A549 (cell line): Measurements from ENCODE around the gene NPPA. TPM values are rescaled to one million over a fixed set of nuclear protein-coding genes. Genes with fewer than 3 reads are reported as not detected.

Source experiments
- ATAC-seq, 2 experiments: fragments of 200-7000 bp in 1 of 2; fragments of >200 bp in 1 of 2; cut with Nextera tagmentation in 1 of 2; cut with Tn5 transposase in 1 of 2; 3 replicates each; pipeline versions ENCODE4 v1.8.0 to v1.9.1; 2018 to 2020; ENCODE audit warnings: mild to moderate bottlenecking in 1 of 2, moderate library complexity in 1 of 2
- CTCF ChIA-PET: fragments of 300-600 bp; sonication (Branson Sonifier 250); formaldehyde crosslinking; extraction: SDS; loops from one replicate; lab custom pipeline; 2021; ENCODE audit warnings: antibody characterized with exemption, inconsistent platforms; lab: Yijun Ruan, JAX
- POLR2A ChIA-PET: fragments of 350-600 bp; formaldehyde crosslinking; extraction: SDS; loops from one replicate; lab custom pipeline; 2021; ENCODE audit warnings: antibody characterized with exemption, inconsistent platforms; lab: Yijun Ruan, JAX
- DNase-seq, 2 experiments: peaks; one replicate each; pipeline versions ENCODE4 v3.0.0 to v3.0.0-alpha.2; 2011 to 2016; ENCODE audit warnings: low read depth in 1 of 2, low spot score in 1 of 2
- FAIRE-seq: peaks from 2 replicates; lab custom pipeline; 2011; peaks lifted over from hg19 to GRCh38; lab: Jason Lieb, UNC
- H3K27ac ChIP-seq, 2 experiments: fragments of >200 bp; sonication (Bioruptor Twin); formaldehyde crosslinking; 3 replicates each; pipeline ENCODE4 v1.5.1; 2016 to 2017
- H3K4me1 ChIP-seq: fragments of >200 bp; sonication (Bioruptor Twin); formaldehyde crosslinking; 3 replicates; pipeline ENCODE4 v1.6.1; 2016
- H3K4me2 ChIP-seq: fragments of >200 bp; sonication (Bioruptor Twin); formaldehyde crosslinking; 3 replicates; pipeline ENCODE4 v1.6.1; 2016
- H3K4me3 ChIP-seq: fragments of >200 bp; sonication (Bioruptor Twin); formaldehyde crosslinking; 3 replicates; pipeline ENCODE4 v1.5.1; 2016
- H3K9me3 ChIP-seq: fragments of >200 bp; sonication (Bioruptor Twin); formaldehyde crosslinking; 3 replicates; pipeline ENCODE4 v1.6.1; 2016
- CBX8 ChIP-seq: fragments of 200-600 bp; sonication (generic); IDR thresholded peaks from 2 replicates; pipeline ENCODE4 v1.6.1; 2016
- CHD4 ChIP-seq: fragments of 200-600 bp; sonication (generic); IDR thresholded peaks from 2 replicates; pipeline ENCODE4 v1.6.1; 2016; ENCODE audit warnings: antibody characterized with exemption, mild to moderate bottlenecking, borderline replicate concordance
- FOSL2 ChIP-seq, 2 experiments: fragments of 450-650 bp in 1 of 2; fragments of >200 bp in 1 of 2; sonication (Bioruptor Twin) in 1 of 2; formaldehyde crosslinking; IDR thresholded peaks; 2 replicates each; pipeline versions ENCODE4 v1.5.0 to v1.6.1; 2016 to 2020; ENCODE audit warnings: mild to moderate bottlenecking in 1 of 2, moderate library complexity in 1 of 2
- FOXS1 ChIP-seq: fragments of 250-450 bp; sonication (Bioruptor Pico); IDR thresholded peaks from 2 replicates; pipeline ENCODE4 v1.5.0; 2020; ENCODE audit warnings: mild to moderate bottlenecking, moderate library complexity
- GATA3 ChIP-seq: IDR thresholded peaks from 2 replicates; pipeline ENCODE4 v1.6.1; 2012; ENCODE audit warnings: borderline replicate concordance
- HEYL ChIP-seq: fragments of 250-450 bp; sonication (Bioruptor Pico); IDR thresholded peaks from 2 replicates; pipeline ENCODE4 v1.8.0; 2021; ENCODE audit warnings: mild to moderate bottlenecking, moderate library complexity
- HOXB13 ChIP-seq: fragments of 250-450 bp; sonication (Bioruptor Pico); IDR thresholded peaks from 2 replicates; pipeline ENCODE4 v1.5.0; 2020; ENCODE audit warnings: low read depth, mild to moderate bottlenecking, moderate library complexity
- HOXB5 ChIP-seq: fragments of 250-450 bp; sonication (Bioruptor Pico); IDR thresholded peaks from 2 replicates; pipeline ENCODE4 v1.5.0; 2020; ENCODE audit warnings: mild to moderate bottlenecking, moderate library complexity
- JUNB ChIP-seq: fragments of >200 bp; sonication (Bioruptor Twin); formaldehyde crosslinking; IDR thresholded peaks from 2 replicates; pipeline ENCODE4 v1.6.1; 2016
- KDM5A ChIP-seq: fragments of 200-600 bp; sonication (generic); IDR thresholded peaks from 2 replicates; pipeline ENCODE4 v1.6.1; 2016; ENCODE audit warnings: antibody characterized with exemption, mild to moderate bottlenecking
- MAZ ChIP-seq: fragments of 150-350 bp; IDR thresholded peaks from 2 replicates; pipeline ENCODE4 v1.6.1; 2014; ENCODE audit warnings: antibody characterized with exemption, low read depth, low read length, borderline replicate concordance
- NR3C1 ChIP-seq: fragments of >200 bp; sonication (Bioruptor Twin); formaldehyde crosslinking; IDR thresholded peaks from 3 replicates; pipeline ENCODE4 v1.6.1; 2017
- POLR2A ChIP-seq: IDR thresholded peaks from 2 replicates; pipeline ENCODE4 v1.6.1; 2012; ENCODE audit warnings: mild to moderate bottlenecking, low read length
- POLR2AphosphoS2 ChIP-seq: conservative IDR thresholded peaks from 2 replicates; pipeline ENCODE4 v1.6.1; 2012; ENCODE audit warnings: low read length, improper control_type of control experiment, inconsistent platforms
- RAD21 ChIP-seq, 2 experiments: fragments of >200 bp in 1 of 2; sonication (Bioruptor Twin) in 1 of 2; formaldehyde crosslinking in 1 of 2; IDR thresholded peaks in 1 of 2; conservative IDR thresholded peaks in 1 of 2; 2 replicates in 1 of 2; 3 replicates in 1 of 2; pipeline ENCODE4 v1.6.1; 2012 to 2018; ENCODE audit warnings: inconsistent platforms in 1 of 2
- TP53 ChIP-seq: fragments of 250-450 bp; sonication (Bioruptor Pico); IDR thresholded peaks from 2 replicates; pipeline ENCODE4 v1.5.0; 2021; ENCODE audit warnings: mild to moderate bottlenecking, moderate library complexity
- ZSCAN20 ChIP-seq: fragments of 250-450 bp; sonication (Bioruptor Pico); IDR thresholded peaks from 2 replicates; pipeline ENCODE4 v1.8.0; 2022; ENCODE audit warnings: mild to moderate bottlenecking, moderate library complexity
- WGBS: methylation state at CpG from one replicate; pipeline ENCODE4 v1.1.6; 2017; ENCODE audit errors: missing lambda C conversion rate; 5-methylcytosine and 5-hydroxymethylcytosine counted together
- polyA plus RNA-seq, 4 experiments: library from polyadenylated mRNA; depleted of rRNA in 3 of 4; stranded (reverse); fragments of >200 nt; fragmentation: RNase III in 1 of 4; extraction: RNeasy Plus Mini Kit Qiagen cat#74134 plus additional on column Dnase treatment in 1 of 4; gene quantifications; 2 replicates in 3 of 4; 3 replicates in 1 of 4; pipeline ENCODE4 v1.2.3, GENCODE V29; 2011 to 2017
- TF ChIP-seq, protein P1 (sequence below): fragments of >200 bp; sonication (Bioruptor Twin); formaldehyde crosslinking; IDR thresholded peaks from 3 replicates; pipeline ENCODE4 v1.6.1; 2016
- TF ChIP-seq, protein P2 (sequence below): fragments of >200 bp; sonication (Bioruptor Twin); formaldehyde crosslinking; IDR thresholded peaks from 3 replicates; pipeline ENCODE4 v1.5.1; 2016
- TF ChIP-seq, protein P3 (sequence below): fragments of 250-450 bp; sonication (Bioruptor Pico); IDR thresholded peaks from 2 replicates; pipeline ENCODE4 v1.5.0; 2021; ENCODE audit warnings: mild to moderate bottlenecking, moderate library complexity, borderline replicate concordance

NPPA gene
- polyA plus RNA-seq, 2 of the 4 experiments (the other 2 are of a cell fraction), result not detected

DNA sequence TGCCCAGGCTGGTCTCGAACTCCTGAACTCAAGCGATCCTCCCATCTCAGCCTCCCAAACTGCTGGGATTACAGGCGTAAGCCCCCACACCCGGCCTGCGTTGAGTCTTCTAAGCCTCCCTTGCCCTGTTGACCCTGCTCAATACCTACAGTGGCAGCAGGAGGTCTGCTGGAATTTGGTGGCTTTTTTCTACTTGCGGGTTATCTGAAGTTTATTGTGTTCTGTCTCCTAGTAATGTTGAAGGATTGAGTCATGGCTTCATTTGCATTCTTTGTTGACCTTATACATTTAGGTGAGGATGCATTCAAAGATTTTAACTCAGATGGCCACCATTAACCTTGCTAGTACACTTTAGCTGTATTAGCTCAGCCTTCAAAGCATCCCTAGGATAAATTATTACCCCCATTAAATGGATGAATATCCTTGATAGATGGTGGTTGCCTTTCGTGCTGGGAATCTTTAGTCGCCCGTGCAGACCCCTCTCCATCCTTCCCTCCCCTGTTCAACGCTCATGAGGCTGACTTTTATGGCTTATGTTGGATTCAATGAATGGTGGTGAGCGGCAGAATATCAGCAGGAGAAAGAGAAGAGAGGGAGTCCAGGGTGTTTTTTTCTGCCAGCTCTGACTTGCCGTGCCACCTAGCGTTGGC lies 20.9 kb upstream of the NPPA start:
- POLR2A ChIA-PET, result no interaction called here
- CTCF ChIA-PET, result interaction anchor here (0.6 to 3.6 kb wide), 7 partner anchors 12 to 830 kb away, joined by 3 to 15 read pairs (median 4); no protein-coding TSS in a partner anchor
- DNase-seq (no peak), ATAC-seq (no peak), FAIRE-seq (no peak)
- no peak overlapping the region for H3K4me3 ChIP-seq
- H3K4me1 ChIP-seq, result no peaks in the 10 kb centered on the region
- H3K9me3 ChIP-seq, result no peaks in the 10 kb centered on the region
- no peak for TF ChIP-seq ZSCAN20
- no peak for TF ChIP-seq POLR2AphosphoS2
- no peak for TF ChIP-seq FOXS1 (CRISPR knock-in tag)
- TF ChIP-seq MAZ, result no peak
- TF ChIP-seq HEYL (CRISPR knock-in tag), result no peak
- TF ChIP-seq FOSL2 (IDR thresholded peaks at IDR 0.05), result no peak
- no peak for TF ChIP-seq FOSL2 (CRISPR knock-in tag; IDR thresholded peaks at IDR 0.05)
- TF ChIP-seq, protein P1, sequence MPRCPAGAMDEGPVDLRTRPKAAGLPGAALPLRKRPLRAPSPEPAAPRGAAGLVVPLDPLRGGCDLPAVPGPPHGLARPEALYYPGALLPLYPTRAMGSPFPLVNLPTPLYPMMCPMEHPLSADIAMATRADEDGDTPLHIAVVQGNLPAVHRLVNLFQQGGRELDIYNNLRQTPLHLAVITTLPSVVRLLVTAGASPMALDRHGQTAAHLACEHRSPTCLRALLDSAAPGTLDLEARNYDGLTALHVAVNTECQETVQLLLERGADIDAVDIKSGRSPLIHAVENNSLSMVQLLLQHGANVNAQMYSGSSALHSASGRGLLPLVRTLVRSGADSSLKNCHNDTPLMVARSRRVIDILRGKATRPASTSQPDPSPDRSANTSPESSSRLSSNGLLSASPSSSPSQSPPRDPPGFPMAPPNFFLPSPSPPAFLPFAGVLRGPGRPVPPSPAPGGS, result no peak
- TF ChIP-seq KDM5A, result no peak
- no peak for TF ChIP-seq HOXB5 (CRISPR knock-in tag)
- H3K4me2 ChIP-seq, result no peak overlapping the region
- H3K27ac ChIP-seq, result no peak overlapping the region
- WGBS, result 25% methylated on average over 10 of the region's 13 CpGs

DNA sequence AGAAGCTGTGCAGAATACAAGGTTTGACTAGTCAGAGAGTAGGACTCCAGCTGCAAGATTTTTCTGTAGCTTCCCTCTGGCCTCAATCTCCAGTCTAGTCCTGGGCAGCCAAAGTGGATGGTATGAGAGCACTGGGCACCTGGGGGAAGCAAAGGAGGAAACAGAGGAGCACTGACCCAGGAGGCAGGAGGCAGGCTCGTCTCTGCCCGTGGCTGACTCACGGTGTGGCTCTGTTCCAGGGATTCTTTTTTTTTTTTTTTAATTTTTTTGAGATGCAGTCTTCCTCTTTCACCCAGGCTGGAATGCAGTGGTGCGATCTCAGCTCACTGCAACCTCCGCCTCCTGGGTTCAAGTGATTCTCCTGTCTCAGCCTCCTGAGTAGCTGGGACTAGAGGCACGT lies 15.3 kb upstream of the NPPA start:
- H3K27ac ChIP-seq, result no peak overlapping the region
- CTCF ChIA-PET, result no interaction called here
- POLR2A ChIA-PET, result no interaction called here
- H3K4me2 ChIP-seq, result no peak overlapping the region
- 16% methylated on average over 6 of the region's 6 CpGs for WGBS
- H3K9me3 ChIP-seq, result no peaks in the 10 kb centered on the region
- H3K4me1 ChIP-seq, result no peaks in the 10 kb centered on the region; the same call in 2 of the 3 replicates
- no peak overlapping the region for H3K4me3 ChIP-seq
- TF ChIP-seq TP53 (CRISPR knock-in tag), result no peak
- TF ChIP-seq HOXB13 (CRISPR knock-in tag), result no peak
- no peak for TF ChIP-seq HEYL (CRISPR knock-in tag)
- no peak for TF ChIP-seq POLR2A
- no peak for TF ChIP-seq CBX8
- no peak for TF ChIP-seq CHD4
- no peak for TF ChIP-seq NR3C1
- no peak for TF ChIP-seq JUNB
- no peak for TF ChIP-seq RAD21 (conservative IDR thresholded peaks at IDR 0.05 in 1 of 2, IDR thresholded peaks at IDR 0.05 in 1 of 2)
- no peak for TF ChIP-seq GATA3
- TF ChIP-seq, protein P1, result no peak
- TF ChIP-seq, protein P2, sequence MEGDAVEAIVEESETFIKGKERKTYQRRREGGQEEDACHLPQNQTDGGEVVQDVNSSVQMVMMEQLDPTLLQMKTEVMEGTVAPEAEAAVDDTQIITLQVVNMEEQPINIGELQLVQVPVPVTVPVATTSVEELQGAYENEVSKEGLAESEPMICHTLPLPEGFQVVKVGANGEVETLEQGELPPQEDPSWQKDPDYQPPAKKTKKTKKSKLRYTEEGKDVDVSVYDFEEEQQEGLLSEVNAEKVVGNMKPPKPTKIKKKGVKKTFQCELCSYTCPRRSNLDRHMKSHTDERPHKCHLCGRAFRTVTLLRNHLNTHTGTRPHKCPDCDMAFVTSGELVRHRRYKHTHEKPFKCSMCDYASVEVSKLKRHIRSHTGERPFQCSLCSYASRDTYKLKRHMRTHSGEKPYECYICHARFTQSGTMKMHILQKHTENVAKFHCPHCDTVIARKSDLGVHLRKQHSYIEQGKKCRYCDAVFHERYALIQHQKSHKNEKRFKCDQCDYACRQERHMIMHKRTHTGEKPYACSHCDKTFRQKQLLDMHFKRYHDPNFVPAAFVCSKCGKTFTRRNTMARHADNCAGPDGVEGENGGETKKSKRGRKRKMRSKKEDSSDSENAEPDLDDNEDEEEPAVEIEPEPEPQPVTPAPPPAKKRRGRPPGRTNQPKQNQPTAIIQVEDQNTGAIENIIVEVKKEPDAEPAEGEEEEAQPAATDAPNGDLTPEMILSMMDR, result no peak
- TF ChIP-seq KDM5A, result no peak
- TF ChIP-seq, protein P3, sequence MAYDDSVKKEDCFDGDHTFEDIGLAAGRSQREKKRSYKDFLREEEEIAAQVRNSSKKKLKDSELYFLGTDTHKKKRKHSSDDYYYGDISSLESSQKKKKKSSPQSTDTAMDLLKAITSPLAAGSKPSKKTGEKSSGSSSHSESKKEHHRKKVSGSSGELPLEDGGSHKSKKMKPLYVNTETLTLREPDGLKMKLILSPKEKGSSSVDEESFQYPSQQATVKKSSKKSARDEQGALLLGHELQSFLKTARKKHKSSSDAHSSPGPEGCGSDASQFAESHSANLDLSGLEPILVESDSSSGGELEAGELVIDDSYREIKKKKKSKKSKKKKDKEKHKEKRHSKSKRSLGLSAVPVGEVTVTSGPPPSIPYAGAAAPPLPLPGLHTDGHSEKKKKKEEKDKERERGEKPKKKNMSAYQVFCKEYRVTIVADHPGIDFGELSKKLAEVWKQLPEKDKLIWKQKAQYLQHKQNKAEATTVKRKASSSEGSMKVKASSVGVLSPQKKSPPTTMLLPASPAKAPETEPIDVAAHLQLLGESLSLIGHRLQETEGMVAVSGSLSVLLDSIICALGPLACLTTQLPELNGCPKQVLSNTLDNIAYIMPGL (CRISPR knock-in tag), result no peak
- DNase-seq (no peak), FAIRE-seq (no peak), ATAC-seq (peak in 1 of 2 experiments; percentile 18; a peak in 1 of 6 replicates)
